ENCODE results near the gene OLFM3. TPM values are rescaled to one million over a fixed set of nuclear protein-coding genes. Genes with fewer than 3 reads are reported as not detected.

The OLFM3 gene
- total RNA-seq, 3 donors from 2014 or later: 0.12 to 2.6 (median 0.22) TPM

DNA sequence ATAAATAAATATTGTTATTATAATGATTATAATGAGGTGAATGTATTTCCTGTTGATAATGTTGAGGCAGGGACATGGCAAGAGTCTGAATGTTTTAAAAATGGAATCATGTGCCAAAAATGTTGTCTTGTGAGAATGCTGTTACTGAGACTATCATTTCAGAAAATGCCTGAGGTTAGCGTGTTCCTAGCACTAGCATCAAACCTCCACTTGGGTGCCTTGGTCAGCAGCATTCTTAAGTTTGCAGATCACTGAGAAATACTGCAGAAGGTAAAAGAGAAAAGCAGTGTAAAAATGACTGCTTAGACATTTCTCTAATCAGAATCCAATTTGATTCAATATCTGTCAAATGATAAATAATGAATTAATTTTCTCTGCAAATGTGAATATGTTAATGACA is 50.8 kb downstream of the OLFM3 start:
- TF ChIP-seq, protein P1, sequence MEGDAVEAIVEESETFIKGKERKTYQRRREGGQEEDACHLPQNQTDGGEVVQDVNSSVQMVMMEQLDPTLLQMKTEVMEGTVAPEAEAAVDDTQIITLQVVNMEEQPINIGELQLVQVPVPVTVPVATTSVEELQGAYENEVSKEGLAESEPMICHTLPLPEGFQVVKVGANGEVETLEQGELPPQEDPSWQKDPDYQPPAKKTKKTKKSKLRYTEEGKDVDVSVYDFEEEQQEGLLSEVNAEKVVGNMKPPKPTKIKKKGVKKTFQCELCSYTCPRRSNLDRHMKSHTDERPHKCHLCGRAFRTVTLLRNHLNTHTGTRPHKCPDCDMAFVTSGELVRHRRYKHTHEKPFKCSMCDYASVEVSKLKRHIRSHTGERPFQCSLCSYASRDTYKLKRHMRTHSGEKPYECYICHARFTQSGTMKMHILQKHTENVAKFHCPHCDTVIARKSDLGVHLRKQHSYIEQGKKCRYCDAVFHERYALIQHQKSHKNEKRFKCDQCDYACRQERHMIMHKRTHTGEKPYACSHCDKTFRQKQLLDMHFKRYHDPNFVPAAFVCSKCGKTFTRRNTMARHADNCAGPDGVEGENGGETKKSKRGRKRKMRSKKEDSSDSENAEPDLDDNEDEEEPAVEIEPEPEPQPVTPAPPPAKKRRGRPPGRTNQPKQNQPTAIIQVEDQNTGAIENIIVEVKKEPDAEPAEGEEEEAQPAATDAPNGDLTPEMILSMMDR (IDR thresholded peaks at IDR 0.05): no peak
- Histone ChIP-seq H3K9me3 (no peaks in the 10 kb centered on the region), H3K4me1 (ENCODE audit: low read depth) (no peaks in the 10 kb centered on the region), H3K4me3 (no peak overlapping the region), H3K36me3 (ENCODE audit: low read depth) (no peaks in the 10 kb centered on the region)
- no peak for DNase-seq
- no peak for ATAC-seq
- intact Hi-C loops (cut with DNase I, micrococcal nuclease): no loop called here

DNA sequence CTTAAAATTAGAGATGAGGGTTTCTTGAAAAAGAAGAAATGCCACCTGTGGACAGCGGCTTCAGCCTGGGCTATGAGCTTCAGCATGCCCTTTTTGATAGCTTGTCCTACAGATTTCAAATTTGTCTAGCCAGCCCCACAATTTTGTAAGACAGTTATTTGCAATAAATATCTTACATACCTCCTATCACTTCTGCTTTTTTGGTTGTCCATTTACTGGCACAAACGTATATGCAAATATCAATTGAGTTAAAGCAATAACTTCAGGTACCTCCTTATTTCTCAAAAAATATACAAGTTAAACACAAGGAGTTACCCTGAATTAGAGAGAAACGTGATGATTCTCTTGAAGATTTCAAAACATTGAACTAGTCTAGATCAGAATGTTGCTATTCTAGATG is 53.5 kb downstream of the OLFM3 start:
- ATAC-seq: no peak

DNA sequence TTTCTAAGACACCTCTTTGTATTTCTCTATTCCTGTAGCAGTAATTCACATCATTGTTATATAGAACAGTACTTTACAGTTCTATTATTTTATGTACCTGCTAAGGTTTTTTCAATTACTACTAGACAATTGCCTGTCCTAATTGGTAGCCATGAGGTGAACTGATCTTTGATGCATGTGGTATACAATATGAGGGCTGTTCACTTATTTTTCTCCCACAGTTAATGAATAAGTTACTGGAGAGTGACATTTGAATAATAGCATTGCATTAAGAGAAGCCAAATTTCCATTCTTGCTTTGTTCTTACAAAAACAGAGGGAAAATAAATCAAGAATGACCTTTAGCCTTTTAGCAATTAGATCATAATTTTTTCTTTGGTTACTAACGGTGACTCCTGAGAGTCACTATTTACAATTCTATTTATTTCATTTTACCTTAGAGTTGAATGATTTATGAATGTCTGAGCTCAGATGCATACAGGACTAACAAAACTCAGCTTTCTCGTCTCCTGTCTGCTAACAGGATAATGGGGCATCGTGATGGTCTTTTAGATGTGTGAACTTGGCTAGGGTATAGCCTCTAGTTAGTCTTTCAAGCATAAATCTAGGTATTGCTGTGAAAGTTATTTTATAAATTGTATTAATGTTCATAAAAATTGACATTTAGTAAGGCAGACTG is 54.1 kb downstream of the OLFM3 start:
- Histone ChIP-seq H3K4me1 (ENCODE audit: low read depth) (no peaks in the 10 kb centered on the region), H3K4me3 (no peak overlapping the region), H3K36me3 (ENCODE audit: low read depth) (no peaks in the 10 kb centered on the region), H3K9me3 (no peaks in the 10 kb centered on the region)
- no peak for DNase-seq
- TF ChIP-seq, protein P1 (IDR thresholded peaks at IDR 0.05): no peak
- intact Hi-C loops (cut with DNase I, micrococcal nuclease): no loop called here
- ATAC-seq: no peak

More for the DNA sequence above, 53.5 kb downstream of the OLFM3 start:
- Histone ChIP-seq H3K4me1 (ENCODE audit: low read depth) (no peaks in the 10 kb centered on the region), H3K9me3 (no peaks in the 10 kb centered on the region), H3K4me3 (no peak overlapping the region), H3K36me3 (ENCODE audit: low read depth) (no peaks in the 10 kb centered on the region)
- TF ChIP-seq, protein P1 (IDR thresholded peaks at IDR 0.05): no peak
- intact Hi-C loops (cut with DNase I, micrococcal nuclease): no loop called here
- DNase-seq: no peak

DNA sequence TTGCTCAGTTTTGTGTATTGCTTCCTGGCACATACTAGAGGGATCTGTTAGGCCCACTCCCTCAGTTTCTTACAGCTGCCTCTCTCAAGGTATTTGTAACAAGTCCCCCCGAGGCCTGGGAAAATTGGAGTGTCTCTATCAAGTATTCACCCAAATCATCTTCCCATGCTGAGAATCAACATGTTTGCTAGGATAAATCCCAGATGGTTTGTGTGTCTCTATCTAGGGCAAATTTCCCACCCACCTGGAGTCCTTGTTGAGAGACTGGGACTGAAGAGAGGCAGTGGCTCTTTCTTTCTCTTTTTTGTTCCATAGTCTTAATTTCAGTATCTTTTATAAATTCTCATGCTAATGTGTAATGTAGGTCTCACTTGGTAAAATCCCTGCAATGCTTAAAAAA is 58.0 kb downstream of the OLFM3 start:
- Histone ChIP-seq H3K4me3 (no peak overlapping the region), H3K9me3 (no peaks in the 10 kb centered on the region), H3K36me3 (ENCODE audit: low read depth) (no peaks in the 10 kb centered on the region), H3K4me1 (ENCODE audit: low read depth) (no peaks in the 10 kb centered on the region)
- ATAC-seq: no peak
- no peak for DNase-seq
- intact Hi-C loops (cut with DNase I, micrococcal nuclease): no loop called here
- TF ChIP-seq, protein P1 (IDR thresholded peaks at IDR 0.05): no peak

DNA sequence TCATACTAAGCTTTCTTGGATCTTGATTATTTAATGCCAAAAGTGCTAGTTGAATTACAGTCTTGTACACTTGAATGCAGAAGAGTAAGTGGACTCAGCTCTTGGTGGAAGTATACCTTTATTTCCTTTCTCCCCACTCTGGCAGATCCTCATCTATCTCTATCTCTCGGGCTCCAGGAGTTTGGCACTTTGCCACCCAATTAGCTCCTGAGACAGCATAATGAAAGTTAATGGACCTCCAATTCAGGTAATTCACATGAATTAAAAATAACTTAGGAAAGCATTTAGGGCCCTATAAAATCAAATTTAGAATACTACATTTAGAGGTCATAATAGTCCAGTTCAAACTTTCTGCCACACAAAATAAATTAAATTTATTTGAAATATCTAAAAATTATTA is 67.4 kb downstream of the OLFM3 start:
- TF ChIP-seq, protein P1 (IDR thresholded peaks at IDR 0.05): no peak
- DNase-seq (no peak), ATAC-seq (no peak)
- no peaks in the 10 kb centered on the region for H3K36me3 ChIP-seq (ENCODE audit: low read depth)
- H3K4me1 ChIP-seq (ENCODE audit: low read depth): no peaks in the 10 kb centered on the region
- no peak overlapping the region for H3K4me3 ChIP-seq
- intact Hi-C loops (cut with DNase I, micrococcal nuclease): no loop called here
- H3K9me3 ChIP-seq: no peaks in the 10 kb centered on the region

DNA sequence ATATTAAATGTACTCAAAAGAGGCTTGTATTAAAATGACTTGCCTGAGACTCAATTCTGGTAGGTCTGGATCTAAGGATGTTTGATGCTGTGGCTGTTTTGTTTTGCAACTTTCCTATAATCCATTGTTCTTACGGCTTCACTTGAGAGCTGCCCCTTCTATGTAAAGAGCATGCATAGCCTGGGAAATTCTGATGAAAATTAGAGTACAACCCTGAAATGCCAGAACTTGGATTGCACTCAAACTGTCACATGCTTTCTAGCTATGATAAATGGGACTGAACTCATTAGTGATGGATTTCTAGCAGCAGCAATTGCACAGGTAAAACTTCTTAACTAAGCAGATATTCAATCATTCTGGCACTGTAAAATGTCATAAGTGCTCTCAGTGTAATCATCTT is 67.9 kb downstream of the OLFM3 start:
- TF ChIP-seq, protein P1 (IDR thresholded peaks at IDR 0.05): no peak
- ATAC-seq: no peak
- Histone ChIP-seq H3K4me1 (ENCODE audit: low read depth) (no peaks in the 10 kb centered on the region), H3K4me3 (no peak overlapping the region), H3K9me3 (no peaks in the 10 kb centered on the region), H3K36me3 (ENCODE audit: low read depth) (no peaks in the 10 kb centered on the region)
- DNase-seq: no peak
- intact Hi-C loops (cut with DNase I, micrococcal nuclease): no loop called here
